GM18498 (cell line): ENCODE data around the gene LSM14A.

Experiments
- ATAC-seq: cut with Tn5 transposase; IDR thresholded peaks from one replicate; pipeline ENCODE4 v1.9.1; 2021; ENCODE audit warnings: mild to moderate bottlenecking, moderate library complexity; ENCODE audit not compliant: unreplicated experiment

LSM14A gene

GRCh38 chr19:34278783-34279182 is 106.5 kb downstream of the LSM14A start:
- ATAC-seq: no peak
